IPS-NIHi11 (cell line): Measurements from ENCODE around the gene FST.

Experiments used
- DNase-seq: peaks from one replicate; pipeline ENCODE4 v3.0.0; 2012; ENCODE audit warnings: mixed read lengths, low spot score

The FST gene, protein sequence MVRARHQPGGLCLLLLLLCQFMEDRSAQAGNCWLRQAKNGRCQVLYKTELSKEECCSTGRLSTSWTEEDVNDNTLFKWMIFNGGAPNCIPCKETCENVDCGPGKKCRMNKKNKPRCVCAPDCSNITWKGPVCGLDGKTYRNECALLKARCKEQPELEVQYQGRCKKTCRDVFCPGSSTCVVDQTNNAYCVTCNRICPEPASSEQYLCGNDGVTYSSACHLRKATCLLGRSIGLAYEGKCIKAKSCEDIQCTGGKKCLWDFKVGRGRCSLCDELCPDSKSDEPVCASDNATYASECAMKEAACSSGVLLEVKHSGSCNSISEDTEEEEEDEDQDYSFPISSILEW

DNA sequence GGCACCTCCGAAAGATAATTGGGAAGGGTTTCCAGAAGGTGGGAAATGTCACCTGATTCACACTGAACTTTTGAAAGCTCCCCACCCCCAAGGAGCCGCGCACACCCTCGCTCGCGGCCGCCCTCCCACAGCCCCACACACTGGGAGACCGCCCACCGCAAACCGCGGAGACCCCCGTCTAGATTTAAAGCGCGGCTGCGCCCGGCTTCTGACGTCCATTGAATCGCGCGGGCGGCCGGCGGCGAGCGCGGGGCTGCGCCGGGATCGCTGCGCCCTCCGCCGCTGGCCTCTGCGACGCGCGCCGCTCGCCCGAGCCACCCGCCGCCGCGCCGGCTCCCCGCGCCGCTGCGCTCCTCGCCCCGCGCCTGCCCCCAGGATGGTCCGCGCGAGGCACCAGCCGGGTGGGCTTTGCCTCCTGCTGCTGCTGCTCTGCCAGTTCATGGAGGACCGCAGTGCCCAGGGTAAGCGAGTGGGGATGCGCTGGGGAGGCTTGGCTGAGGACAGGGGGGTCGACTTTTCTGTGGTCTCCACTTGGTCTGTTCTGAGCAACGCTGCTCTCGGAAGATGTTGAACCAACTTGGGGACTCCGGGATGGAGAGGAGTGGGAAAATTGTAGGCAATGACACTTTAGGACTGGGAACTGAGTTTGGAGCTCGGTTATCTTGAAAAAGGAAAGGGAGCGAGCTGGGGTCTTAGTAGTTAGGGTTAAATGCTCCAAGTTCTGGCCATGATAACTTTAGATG lies at the start of gene FST:
FST (plus strand) TSS at position 214 of the 743 bp plus-strand sequence; CDS start at position 377, 163 bp downstream.
- DNase-seq: peak; percentile 71

DNA sequence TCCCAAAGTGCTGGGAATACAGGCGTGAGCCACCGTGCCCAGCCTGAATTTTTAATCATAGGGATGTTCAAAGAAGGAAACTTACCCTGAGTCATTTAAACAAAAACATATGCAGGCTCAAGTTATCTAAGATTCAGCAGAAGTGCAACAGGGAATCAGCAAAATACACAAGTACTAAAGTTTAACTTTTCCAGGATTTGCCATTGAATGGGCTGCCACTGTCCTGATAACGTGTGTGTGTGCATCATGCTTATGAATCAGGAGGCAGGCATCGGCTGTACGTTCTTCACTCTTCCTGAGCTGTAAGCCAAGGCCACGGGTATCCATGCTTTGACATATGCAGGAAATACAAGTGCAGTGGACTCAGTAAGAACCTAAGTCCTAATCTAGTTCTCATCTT lies 48.8 kb upstream of the FST start:
- DNase-seq: no peak

GRCh38 chr5:53433026-53433425 lies 47.4 kb upstream of the FST start:
- DNase-seq: no peak

DNA sequence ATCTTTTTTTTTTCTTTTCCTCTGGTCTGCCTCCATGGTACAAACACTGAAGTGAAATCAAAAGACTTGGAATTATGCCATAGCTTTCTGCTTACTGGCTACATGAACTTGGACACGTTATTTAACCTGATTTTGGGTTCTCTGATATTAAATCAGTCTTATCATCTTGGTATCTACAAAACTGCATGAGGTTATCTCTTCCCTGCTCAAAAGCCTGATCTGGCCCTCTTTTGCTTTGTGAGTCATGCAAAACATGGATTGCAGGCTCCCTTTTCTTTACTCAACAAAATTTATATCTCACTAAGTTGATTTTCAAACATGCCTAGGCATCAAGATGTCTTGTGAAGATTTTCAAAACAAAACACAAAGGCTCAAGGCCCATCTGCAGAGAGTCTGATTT lies 45.9 kb upstream of the FST start:
- no peak for DNase-seq

DNA sequence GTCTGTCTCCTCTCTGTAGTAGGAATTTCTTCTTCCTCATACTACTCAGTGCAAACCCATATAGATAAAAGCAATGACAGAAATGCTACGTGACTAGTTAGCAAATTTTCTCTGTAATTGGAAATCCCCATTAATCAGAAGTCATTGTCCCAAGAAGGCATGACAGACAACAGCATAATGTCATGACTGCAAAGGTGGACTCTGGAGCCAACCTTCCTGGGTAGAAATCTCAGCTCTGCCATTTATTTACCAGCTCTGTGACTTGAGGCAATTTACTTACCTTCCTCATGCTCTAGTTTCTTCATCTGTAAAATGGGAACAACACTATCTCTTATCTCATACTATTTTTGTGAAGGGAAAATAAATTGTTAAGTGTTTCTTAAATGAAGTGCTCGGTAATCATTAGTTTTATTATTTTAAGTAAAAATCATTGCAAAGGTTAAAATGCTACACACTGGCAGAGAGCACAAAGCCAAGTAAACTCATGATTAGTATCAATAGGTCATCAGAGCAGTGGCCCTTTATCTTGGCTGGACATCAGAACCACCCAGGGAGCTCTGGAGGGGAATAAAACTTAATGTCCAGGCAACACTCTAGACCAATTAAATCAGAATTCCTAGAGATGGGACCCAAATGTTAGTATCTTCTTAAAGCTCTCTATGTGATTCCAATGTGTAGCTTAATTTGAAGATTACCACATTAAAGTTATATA lies 43.8 kb upstream of the FST start:
- DNase-seq: no peak

- DNase-seq: no peak
Measured at GRCh38 chr5:53438079-53438478, 42.4 kb upstream of the FST start.

DNA sequence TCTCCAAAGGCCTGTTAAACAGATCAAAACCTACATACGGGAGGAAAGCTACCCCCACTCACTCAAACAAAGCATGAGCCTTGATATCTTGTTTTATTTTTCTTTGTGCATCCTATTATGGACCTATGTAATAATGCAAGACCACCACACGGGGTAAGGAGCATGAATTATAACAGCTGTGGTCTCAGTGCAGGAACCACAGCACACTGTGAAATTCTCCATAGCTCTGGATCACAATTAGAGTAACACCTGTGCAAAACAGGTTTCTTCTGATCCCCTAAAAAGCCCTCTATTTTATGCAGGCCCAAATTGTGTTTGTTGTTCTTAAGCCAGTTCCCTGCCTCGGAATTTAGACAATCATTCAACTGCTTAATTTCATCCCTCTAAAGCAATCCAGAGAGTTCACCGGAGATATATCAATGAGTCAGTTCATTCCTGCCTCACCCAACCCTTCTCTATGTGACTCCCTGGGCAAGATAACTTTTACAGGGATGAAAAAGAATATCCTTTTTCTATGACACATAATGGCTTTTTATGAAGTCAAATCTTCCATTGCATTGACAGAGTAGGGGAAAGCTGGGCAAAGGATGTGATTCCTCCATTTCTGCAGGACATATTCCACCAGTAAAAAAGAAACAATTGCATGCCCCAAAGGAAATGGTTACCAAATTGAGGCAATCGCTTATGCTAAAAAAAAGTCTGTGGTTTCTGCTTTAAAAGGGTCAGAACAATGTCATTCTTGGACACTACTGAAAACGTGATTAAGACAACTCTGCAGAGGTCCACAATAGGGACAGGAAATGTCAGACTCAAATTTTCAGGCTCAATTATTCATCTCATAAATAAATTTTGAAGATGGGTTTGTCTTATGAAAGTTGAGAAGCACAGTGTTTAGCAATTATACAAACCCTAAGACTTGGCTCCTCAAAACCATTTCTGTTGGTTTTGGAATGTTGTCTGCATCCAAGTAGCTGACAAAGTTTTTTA lies 41.6 kb upstream of the FST start:
- DNase-seq: no peak

DNA sequence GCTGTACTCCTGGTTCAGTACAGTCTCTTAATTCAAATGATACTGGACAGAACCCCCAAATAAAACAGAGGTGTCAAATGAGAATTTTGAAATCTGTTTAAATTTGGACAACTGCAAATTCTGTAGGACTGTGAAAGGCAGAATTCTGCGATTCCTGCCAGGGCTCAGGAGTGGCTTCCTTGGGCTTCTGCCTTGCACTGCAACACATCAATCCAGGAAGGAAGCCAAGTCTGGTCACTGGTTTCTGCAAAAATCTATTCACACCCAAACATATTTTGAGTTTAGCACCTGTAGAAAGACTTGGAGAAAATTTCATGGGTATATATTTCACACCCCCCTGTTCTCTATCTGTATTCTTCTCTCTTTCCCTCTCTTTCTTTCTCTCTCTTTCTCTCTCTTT lies 37.5 kb upstream of the FST start:
- DNase-seq: no peak

DNA sequence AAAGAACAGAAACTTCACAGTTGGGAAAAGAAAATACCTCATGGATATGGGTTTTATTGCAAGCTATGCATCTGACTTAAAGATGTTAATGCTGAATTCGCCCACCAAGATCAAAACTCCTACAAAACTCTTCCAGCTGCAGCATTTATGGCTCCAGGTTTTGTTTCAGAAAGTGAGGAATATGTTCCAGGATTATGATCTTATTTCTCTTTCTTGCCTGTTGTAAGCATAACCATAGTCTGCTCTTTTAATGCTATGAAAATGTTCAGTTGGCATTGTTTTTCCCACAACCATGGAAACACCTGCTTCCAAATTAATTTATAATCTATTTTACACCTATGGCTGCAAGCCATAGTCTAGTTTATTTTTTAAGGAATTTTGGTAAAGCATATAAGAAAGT lies 34.9 kb upstream of the FST start:
- DNase-seq: no peak

DNA sequence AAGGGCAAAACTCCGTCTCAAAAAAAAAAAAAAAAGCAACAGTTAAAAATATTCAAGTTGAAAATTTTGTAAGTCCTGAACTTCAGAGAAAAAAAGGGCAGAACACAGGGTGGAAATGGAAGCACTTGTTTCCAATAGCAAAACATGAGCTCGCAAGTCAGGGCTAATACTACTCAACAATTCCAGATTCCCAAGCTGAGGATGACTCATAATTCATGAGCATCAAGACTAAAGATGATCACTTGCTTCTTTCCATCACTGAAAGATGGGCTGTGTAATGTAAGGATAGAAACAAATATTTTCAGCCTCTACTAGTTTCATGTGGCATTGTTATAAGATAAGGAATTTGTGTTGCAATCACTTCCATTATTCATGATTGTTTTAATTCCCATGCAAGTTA lies 33.5 kb upstream of the FST start:
- no peak for DNase-seq

DNA sequence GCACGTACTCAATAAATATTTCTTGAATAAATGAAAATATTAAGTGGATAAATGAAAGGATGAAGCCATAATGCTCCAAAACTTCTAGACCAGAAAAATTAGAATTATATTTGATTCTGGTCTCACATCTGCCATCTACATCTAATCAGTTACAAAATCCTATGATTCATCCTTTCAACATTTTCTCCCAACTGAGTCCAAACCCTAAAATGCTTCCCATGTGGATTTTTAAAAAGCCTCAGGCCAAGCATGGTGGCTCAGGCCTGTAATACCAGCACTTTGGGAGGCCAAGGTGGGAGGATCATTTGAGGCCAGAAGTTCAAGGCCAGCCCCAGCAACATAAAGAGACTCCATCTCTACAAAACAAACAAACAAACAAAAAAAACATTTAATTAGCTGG lies 31.6 kb upstream of the FST start:
- no peak for DNase-seq

GRCh38 chr5:53453898-53454718 lies 26.3 kb upstream of the FST start:
- DNase-seq: no peak

- no peak for DNase-seq
Measured at GRCh38 chr5:53454719-53455000, 25.8 kb upstream of the FST start.

DNA sequence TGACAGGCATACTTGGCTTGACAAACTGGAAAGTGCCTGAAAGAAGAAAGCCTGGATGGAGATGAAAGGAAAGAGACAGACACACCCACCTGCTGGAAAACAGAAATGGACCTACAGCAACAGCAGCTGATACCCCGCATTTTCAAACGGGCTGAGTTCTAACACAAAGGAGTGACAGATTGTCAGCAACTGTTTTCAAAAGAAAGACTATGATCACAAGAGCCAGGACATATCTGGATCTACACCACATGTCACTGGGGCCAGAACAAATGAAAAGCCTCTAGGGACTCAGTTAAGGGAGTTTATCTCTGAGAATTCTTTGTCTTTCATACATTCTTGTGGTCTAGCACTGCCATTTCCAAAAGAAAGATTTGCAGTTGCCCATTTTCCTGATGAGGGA lies 24.1 kb upstream of the FST start:
- no peak for DNase-seq

DNA sequence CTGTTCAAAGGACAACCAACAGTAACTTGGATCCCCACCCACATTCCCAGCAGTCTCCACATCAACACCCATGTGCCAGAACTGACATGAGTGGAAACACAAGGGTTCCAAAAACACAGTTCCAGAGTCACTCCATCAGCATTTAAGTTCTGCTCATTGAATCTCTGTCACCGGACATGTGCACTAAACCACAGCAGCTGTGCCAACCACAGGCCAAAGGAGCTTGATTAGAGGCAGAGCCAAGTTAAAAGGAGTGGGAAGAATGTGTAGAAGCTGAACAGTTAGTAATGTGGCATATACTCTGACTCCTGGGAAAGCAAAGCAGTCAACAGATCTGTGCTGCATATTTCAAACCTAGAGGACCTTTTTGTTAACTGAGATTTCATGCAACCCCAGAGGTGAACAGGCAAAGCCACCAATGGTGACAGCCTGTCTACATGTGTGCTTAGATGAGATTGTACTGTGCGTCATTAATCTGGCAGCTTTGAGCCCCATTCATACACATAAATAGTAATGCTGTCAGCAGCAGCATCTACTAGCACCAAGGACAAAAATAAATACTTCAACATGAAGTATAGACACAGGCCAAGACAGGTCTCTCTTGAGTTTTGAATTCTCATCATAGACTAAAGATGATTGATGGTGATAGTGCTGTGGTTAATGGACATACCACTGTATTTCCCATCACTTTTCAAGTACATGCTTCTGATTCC lies 16.4 kb upstream of the FST start:
- no peak for DNase-seq

- no peak for DNase-seq
Measured at GRCh38 chr5:53464722-53465121, 15.7 kb upstream of the FST start.

DNA sequence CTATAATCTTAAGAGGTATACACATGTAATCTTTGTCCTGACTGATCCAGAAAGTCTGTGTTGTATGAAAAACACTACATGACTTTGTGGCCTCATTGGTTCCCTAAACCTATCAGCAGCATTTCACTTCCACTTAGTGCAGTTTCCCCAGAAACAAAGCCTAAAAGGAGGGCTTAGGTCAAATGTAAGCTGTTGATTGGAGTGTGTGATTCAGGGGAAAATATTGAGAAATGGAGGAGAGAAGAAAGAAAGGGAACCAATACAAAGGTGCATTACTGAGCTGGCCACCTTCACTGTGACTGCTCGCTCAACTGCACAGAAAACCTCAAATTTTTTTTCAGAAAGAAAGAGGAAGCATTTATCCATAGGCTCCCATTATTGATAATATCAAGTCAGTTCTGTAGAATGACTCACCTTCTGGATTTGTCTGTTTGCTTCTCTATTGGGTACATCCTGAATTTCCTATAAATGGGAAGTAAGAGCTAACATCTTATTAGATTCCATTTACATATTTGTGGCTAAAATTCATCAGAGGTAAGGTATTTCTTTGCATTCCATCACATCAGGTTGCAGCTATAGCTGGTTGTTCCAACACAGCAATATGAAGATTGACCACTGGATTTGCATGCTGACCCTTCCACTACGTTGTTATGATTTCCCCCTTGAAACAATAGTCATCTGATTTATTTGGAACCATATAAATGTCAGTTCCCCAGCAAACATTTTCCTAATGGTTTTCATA lies 10.3 kb upstream of the FST start:
- no peak for DNase-seq

GRCh38 chr5:53472279-53472678 lies 8.2 kb upstream of the FST start:
- DNase-seq: no peak

- DNase-seq: no peak
Measured at GRCh38 chr5:53472720-53473510, 7.5 kb upstream of the FST start.
